CD14-positive monocyte (primary cell): ENCODE data around the gene RNF212. TPM values are rescaled to one million over a fixed set of nuclear protein-coding genes. Genes with fewer than 3 reads are reported as not detected.

Experiments
- DNase-seq, 3 donors: peaks; one replicate each; pipeline ENCODE4 v3.0.0-alpha.2; 2011 to 2022
- H2AFZ ChIP-seq: 2 replicates; pipeline ENCODE4 v1.6.0; 2012; ENCODE audit warnings: mild to moderate bottlenecking, low read depth, low read length, inconsistent platforms; ENCODE audit not compliant: insufficient read depth, poor library complexity, severe bottlenecking
- H3K27ac ChIP-seq, 2 donors: 1 replicate in 1 of 2; 2 replicates in 1 of 2; pipeline ENCODE4 v1.5.1; 2012 to 2013; ENCODE audit warnings: low read length in 2 of 2, control low read depth in 1 of 2, inconsistent platforms in 1 of 2, low read depth in 1 of 2, mild to moderate bottlenecking in 1 of 2
- H3K27me3 ChIP-seq, 2 donors: one replicate each; pipeline versions ENCODE4 v1.6.0 to v1.6.1; 2011 to 2013; ENCODE audit warnings: low read length in 2 of 2; ENCODE audit not compliant: control insufficient read depth in 2 of 2, insufficient read depth in 2 of 2
- H3K36me3 ChIP-seq, 2 donors: replicated peaks in 1 of 2; 1 replicate in 1 of 2; 2 replicates in 1 of 2; pipeline versions ENCODE4 v1.5.1 to v1.6.1; 2012 to 2013; ENCODE audit warnings: low read length in 2 of 2, control low read depth in 1 of 2, inconsistent platforms in 1 of 2, mild to moderate bottlenecking in 1 of 2; ENCODE audit not compliant: insufficient read depth in 2 of 2, control insufficient read depth in 1 of 2
- H3K4me1 ChIP-seq, 2 donors: 1 replicate in 1 of 2; 2 replicates in 1 of 2; pipeline versions ENCODE4 v1.5.1 to v1.6.1; 2012 to 2013; ENCODE audit warnings: low read length in 2 of 2, control low read depth in 1 of 2, inconsistent platforms in 1 of 2, mild to moderate bottlenecking in 1 of 2, moderate library complexity in 1 of 2; ENCODE audit not compliant: insufficient read depth in 2 of 2, control insufficient read depth in 1 of 2
- H3K4me2 ChIP-seq: replicated peaks from 2 replicates; pipeline ENCODE3; 2012; ENCODE audit warnings: low read length, moderate library complexity, mild to moderate bottlenecking; ENCODE audit not compliant: poor library complexity, severe bottlenecking; ENCODE audit errors: extremely low read depth
- H3K4me3 ChIP-seq, 3 experiments: fragments of 200-600 bp in 1 of 3; sonication (generic) in 1 of 3; replicated peaks in 1 of 3; 1 replicate in 2 of 3; 2 replicates in 1 of 3; pipeline ENCODE4 v1.5.1; 2011 to 2013; ENCODE audit warnings: low read length in 3 of 3, mild to moderate bottlenecking in 3 of 3, control low read depth in 2 of 3, low read depth in 2 of 3, inconsistent platforms in 1 of 3, moderate library complexity in 1 of 3
- H3K79me2 ChIP-seq: 2 replicates; pipeline ENCODE4 v1.6.0; 2012; ENCODE audit warnings: mild to moderate bottlenecking, control low read depth, inconsistent platforms, low read length, moderate library complexity; ENCODE audit not compliant: insufficient read depth
- H3K9ac ChIP-seq: 2 replicates; pipeline ENCODE4 v1.6.0; 2017; ENCODE audit warnings: low read length, mild to moderate bottlenecking; ENCODE audit not compliant: insufficient read depth, poor library complexity, severe bottlenecking
- H3K9me3 ChIP-seq, 2 donors: replicated peaks in 1 of 2; 1 replicate in 1 of 2; 2 replicates in 1 of 2; pipeline versions ENCODE4 v1.5.1 to v1.6.1; 2012 to 2013; ENCODE audit warnings: low read length in 2 of 2, control low read depth in 1 of 2; ENCODE audit not compliant: control insufficient read depth in 1 of 2, insufficient read depth in 1 of 2
- H4K20me1 ChIP-seq: 2 replicates; pipeline ENCODE4 v1.6.0; 2012; ENCODE audit warnings: mild to moderate bottlenecking, low read length, control low read depth, moderate library complexity; ENCODE audit not compliant: insufficient read depth
- H3K27ac Mint-ChIP-seq, 7 donors: one replicate each; pipeline ENCODE4 v1.8.0; 2020; ENCODE audit warnings: mild to moderate bottlenecking in 7 of 7, mixed read lengths in 7 of 7, moderate library complexity in 6 of 7, inconsistent platforms in 2 of 7
- H3K27me3 Mint-ChIP-seq, 3 donors: one replicate each; pipeline ENCODE4 v1.8.0; 2021 to 2022; ENCODE audit warnings: low read depth in 3 of 3, mild to moderate bottlenecking in 3 of 3, mixed read lengths in 3 of 3, moderate library complexity in 3 of 3, inconsistent platforms in 1 of 3
- H3K36me3 Mint-ChIP-seq, 2 donors: one replicate each; pipeline ENCODE4 v1.8.0; 2020; ENCODE audit warnings: mixed read lengths in 2 of 2, inconsistent platforms in 1 of 2, mild to moderate bottlenecking in 1 of 2
- H3K4me1 Mint-ChIP-seq: one replicate; pipeline ENCODE4 v1.8.0; 2020; ENCODE audit warnings: mild to moderate bottlenecking, mixed read lengths
- H3K4me3 Mint-ChIP-seq, 2 donors: one replicate each; pipeline ENCODE4 v1.8.0; 2020; ENCODE audit warnings: mild to moderate bottlenecking in 2 of 2, mixed read lengths in 2 of 2, moderate library complexity in 1 of 2
- H3K9me3 Mint-ChIP-seq, 7 donors: one replicate each; pipeline ENCODE4 v1.8.0; 2020 to 2022; ENCODE audit warnings: mixed read lengths in 7 of 7, mild to moderate bottlenecking in 6 of 7, moderate library complexity in 6 of 7, inconsistent platforms in 2 of 7
- WGBS: methylation state at CpG from one replicate; pipeline ENCODE4 v1.1.5; 2013; ENCODE audit warnings: missing lambda C conversion rate; ENCODE audit not compliant: insufficient coverage; 5-methylcytosine and 5-hydroxymethylcytosine counted together
- intact Hi-C, 2 donors: fragments of 100-400 bp; cut with micrococcal nuclease; formaldehyde crosslinking; loops; one replicate each; pipeline versions ENCODE4 v1.15.0 to v1.15.1; 2023
- polyA plus RNA-seq, 3 donors: library from polyadenylated mRNA; depleted of rRNA in 1 of 3; unstranded in 2 of 3; stranded (reverse) in 1 of 3; fragments of 300-500 nt in 2 of 3; fragments of >200 nt in 1 of 3; fragmentation: Illumina TruSeq in 2 of 3; gene quantifications; 1 replicate in 2 of 3; 2 replicates in 1 of 3; pipeline ENCODE4 v1.2.3, GENCODE V29; 2012 to 2021
- TF ChIP-seq, protein P1 (sequence below): fragments of 200-600 bp; IDR thresholded peaks from one replicate; pipeline ENCODE4 v1.8.0; 2022; ENCODE audit warnings: antibody characterized with exemption, mild to moderate bottlenecking

The RNF212 gene
- polyA plus RNA-seq, 3 donors = 0.17 to 0.83 TPM; not detected in 1

DNA sequence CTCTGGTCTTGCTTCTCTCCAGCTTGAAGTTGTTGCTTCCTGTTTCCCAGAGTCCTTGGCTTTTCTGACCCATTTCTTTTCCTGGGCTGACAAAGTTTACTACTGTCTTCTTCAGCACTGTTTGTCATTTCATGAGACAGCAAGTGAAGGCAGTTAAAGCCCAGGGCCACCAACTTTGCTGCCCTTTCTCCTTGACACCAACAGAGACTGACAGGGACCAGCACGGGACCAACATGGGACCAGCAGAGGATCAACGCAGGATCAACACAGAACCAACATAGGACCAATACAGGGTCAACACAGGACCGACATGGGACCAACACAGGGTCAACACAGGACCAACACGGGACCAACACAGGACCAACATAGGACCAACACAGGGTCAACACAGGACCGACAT, 34.9 kb downstream of the RNF212 start:
- no peaks in the 10 kb centered on the region for H3K79me2 ChIP-seq

DNA sequence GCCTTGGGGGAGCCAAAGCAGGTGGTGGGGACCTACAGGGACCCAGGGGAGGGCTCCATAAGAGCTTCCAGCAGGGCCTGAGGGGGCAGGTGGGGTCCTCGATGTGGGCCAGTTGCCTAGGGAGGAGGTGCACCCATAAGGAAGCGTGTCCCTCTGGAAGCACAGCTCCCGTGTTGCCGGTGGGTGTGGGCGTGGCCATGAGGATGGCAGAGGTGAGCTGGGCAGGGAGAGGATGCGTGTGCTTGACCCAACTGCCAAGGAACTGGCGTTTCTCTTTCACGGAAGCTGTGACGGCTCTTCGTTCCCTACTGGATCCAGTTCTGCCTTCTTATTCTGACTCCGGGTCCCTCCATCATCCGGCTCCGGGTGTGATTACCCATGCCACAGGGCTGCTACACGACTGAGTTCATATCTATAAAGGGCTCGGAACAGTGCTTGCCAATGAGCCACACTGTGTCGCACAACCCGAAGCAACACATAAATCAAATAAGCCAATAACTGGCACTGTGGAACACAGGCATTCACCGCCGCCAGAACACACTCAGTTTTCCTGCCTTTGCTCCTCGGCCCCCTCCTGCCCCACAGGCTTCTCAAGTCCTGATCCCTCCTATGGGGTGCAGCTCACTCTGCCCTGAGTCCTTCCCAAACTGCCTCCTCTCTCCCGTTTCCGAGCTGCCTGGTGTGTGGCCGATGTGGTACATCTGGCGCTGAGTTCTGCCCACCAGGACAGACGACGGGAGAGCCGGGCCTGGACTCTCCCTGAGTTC, 35.5 kb downstream of the RNF212 start:
- peaks cover 26% of the 10 kb centered on the region for H3K4me1 Mint-ChIP-seq
- Histone ChIP-seq H3K27ac (no peak overlapping the region), H3K4me3 (no peak overlapping the region), H3K9me3 (peaks cover 0 to 3% of the 10 kb centered on the region in 2 donors), H3K27me3 (no peaks in the 10 kb centered on the region), H3K4me1 (peaks cover 22 to 23% of the 10 kb centered on the region in 2 donors), H3K4me2 (no peak overlapping the region), H3K36me3 (no peaks in the 10 kb centered on the region), H3K79me2 (no peaks in the 10 kb centered on the region), H4K20me1 (no peaks in the 10 kb centered on the region), H2AFZ (no peak overlapping the region), H3K9ac (no peak overlapping the region)
- H3K36me3 Mint-ChIP-seq = peaks cover 0 to 3% of the 10 kb centered on the region in 2 donors
- peaks cover 11 to 21% (median 14%) of the 10 kb centered on the region in 3 donors for H3K27me3 Mint-ChIP-seq
- WGBS = 92% methylated on average over 26 of the region's 27 CpGs
- H3K9me3 Mint-ChIP-seq = peaks cover 0 to 11% (median 0%) of the 10 kb centered on the region in 7 donors
- intact Hi-C loops = no loop called here
- no peak overlapping the region for H3K4me3 Mint-ChIP-seq
- TF ChIP-seq, protein P1, sequence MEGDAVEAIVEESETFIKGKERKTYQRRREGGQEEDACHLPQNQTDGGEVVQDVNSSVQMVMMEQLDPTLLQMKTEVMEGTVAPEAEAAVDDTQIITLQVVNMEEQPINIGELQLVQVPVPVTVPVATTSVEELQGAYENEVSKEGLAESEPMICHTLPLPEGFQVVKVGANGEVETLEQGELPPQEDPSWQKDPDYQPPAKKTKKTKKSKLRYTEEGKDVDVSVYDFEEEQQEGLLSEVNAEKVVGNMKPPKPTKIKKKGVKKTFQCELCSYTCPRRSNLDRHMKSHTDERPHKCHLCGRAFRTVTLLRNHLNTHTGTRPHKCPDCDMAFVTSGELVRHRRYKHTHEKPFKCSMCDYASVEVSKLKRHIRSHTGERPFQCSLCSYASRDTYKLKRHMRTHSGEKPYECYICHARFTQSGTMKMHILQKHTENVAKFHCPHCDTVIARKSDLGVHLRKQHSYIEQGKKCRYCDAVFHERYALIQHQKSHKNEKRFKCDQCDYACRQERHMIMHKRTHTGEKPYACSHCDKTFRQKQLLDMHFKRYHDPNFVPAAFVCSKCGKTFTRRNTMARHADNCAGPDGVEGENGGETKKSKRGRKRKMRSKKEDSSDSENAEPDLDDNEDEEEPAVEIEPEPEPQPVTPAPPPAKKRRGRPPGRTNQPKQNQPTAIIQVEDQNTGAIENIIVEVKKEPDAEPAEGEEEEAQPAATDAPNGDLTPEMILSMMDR = no peak
- no peak overlapping the region for H3K27ac Mint-ChIP-seq
- DNase-seq = no peak

More for the DNA sequence above, 34.9 kb downstream of the RNF212 start:
- Histone ChIP-seq H3K4me2 (no peak overlapping the region), H3K9me3 (peaks cover 0 to 3% of the 10 kb centered on the region in 2 donors), H3K27me3 (no peaks in the 10 kb centered on the region), H2AFZ (no peak overlapping the region), H4K20me1 (no peaks in the 10 kb centered on the region), H3K9ac (no peak overlapping the region), H3K4me3 (no peak overlapping the region), H3K4me1 (peaks cover 22 to 24% of the 10 kb centered on the region in 2 donors), H3K36me3 (no peaks in the 10 kb centered on the region), H3K27ac (no peak overlapping the region)
- peaks cover 26% of the 10 kb centered on the region for H3K4me1 Mint-ChIP-seq
- H3K27ac Mint-ChIP-seq = no peak overlapping the region
- TF ChIP-seq, protein P1 = no peak
- H3K9me3 Mint-ChIP-seq = peaks cover 0 to 11% (median 0%) of the 10 kb centered on the region in 7 donors
- DNase-seq = no peak
- no peak overlapping the region for H3K4me3 Mint-ChIP-seq
- intact Hi-C loops = no loop called here
- 98% methylated on average over 5 of the region's 5 CpGs for WGBS
- H3K36me3 Mint-ChIP-seq = peaks cover 0 to 3% of the 10 kb centered on the region in 2 donors
- peaks cover 9 to 18% (median 12%) of the 10 kb centered on the region in 3 donors for H3K27me3 Mint-ChIP-seq
